GM12892 (cell line): ENCODE results near the gene GMPS.

ENCODE experiments used
- POLR2A ChIP-seq: IDR thresholded peaks from 2 replicates; pipeline ENCODE4 v1.6.1; 2011; ENCODE audit warnings: low read depth, low read length, control low read depth
- POLR2AphosphoS5 ChIP-seq: IDR thresholded peaks from 2 replicates; pipeline ENCODE4 v1.6.1; 2011; ENCODE audit warnings: low read depth, low read length, control low read depth
- TAF1 ChIP-seq: IDR thresholded peaks from 2 replicates; pipeline ENCODE4 v1.6.1; 2011; ENCODE audit warnings: low read depth, mild to moderate bottlenecking, control low read depth, low read length, borderline replicate concordance

- TF ChIP-seq POLR2A (no peak), POLR2AphosphoS5 (no peak), TAF1 (no peak)
Measured at GRCh38 chr3:155835341-155836071, 34.9 kb upstream of the GMPS start.
